ENCODE results near the gene PAPOLG.

DNA sequence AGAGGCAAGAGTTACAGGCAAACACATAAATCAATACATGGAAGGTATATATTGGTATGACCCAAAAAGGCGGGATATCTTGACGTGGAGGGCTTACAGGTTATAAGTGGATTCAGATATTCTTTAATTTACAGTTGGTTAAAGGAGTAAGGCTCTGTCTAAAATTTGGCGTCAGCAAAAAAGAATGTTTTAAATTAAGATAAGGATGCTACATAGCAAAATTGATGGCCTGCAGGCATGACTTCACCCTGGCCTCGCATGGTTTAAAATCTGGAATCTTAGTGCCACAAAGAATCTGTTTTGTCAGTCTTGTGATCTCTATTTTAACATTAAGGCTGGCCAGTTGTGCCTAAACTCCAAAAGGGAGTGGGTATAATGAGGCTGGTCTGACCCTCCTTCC is 66.9 kb downstream of the PAPOLG start:
- no peak for TF ChIP-seq POLR2AphosphoS5 (IDR thresholded peaks at IDR 0.05; ENCODE audit: low read depth, low read length)
- TF ChIP-seq REST (IDR thresholded peaks at IDR 0.05; ENCODE audit: insufficient read depth in 1 of 2, low read depth in 2 of 2, low read length in 2 of 2) = no peak
- TF ChIP-seq SIN3A (IDR thresholded peaks at IDR 0.05; ENCODE audit: borderline replicate concordance, insufficient read depth, low read length) = no peak
